GM21515 (cell line): ENCODE results near the gene KLF11.
"Not testable (repeated sequence)": the region's sequence is repeated elsewhere in the genome, so short reads cannot be mapped to it uniquely, and the experiment has no call there.

Experiments used
- ATAC-seq: cut with Tn5 transposase; IDR thresholded peaks from one replicate; pipeline ENCODE4 v1.9.1; 2021; ENCODE audit not compliant: unreplicated experiment

The KLF11 gene

GRCh38 chr2:10080536-10081304, 37.4 kb downstream of the KLF11 start:
- peak; percentile 12 for ATAC-seq

GRCh38 chr2:10083046-10083445, 39.7 kb downstream of the KLF11 start:
- no peak for ATAC-seq

- ATAC-seq, result no peak
Measured at GRCh38 chr2:10083692-10084211, 40.4 kb downstream of the KLF11 start.

GRCh38 chr2:10084223-10084865, 41.0 kb downstream of the KLF11 start:
- ATAC-seq, result no peak

- no peak for ATAC-seq
Measured at GRCh38 chr2:10085043-10085667, 41.8 kb downstream of the KLF11 start.

- no peak for ATAC-seq
Measured at GRCh38 chr2:10085668-10086059, 42.3 kb downstream of the KLF11 start.

- ATAC-seq, result no peak
Measured at GRCh38 chr2:10086950-10087349, 43.6 kb downstream of the KLF11 start.

- no peak for ATAC-seq
Measured at GRCh38 chr2:10087360-10087759, 44.0 kb downstream of the KLF11 start.

GRCh38 chr2:10089565-10090190, 46.3 kb downstream of the KLF11 start:
- ATAC-seq, result peak; percentile 43

GRCh38 chr2:10091182-10091888, 48.0 kb downstream of the KLF11 start:
- no peak for ATAC-seq

- not testable (repeated sequence) for ATAC-seq
Measured at GRCh38 chr2:10091889-10092244, 48.5 kb downstream of the KLF11 start.

GRCh38 chr2:10094271-10094814, 51.0 kb downstream of the KLF11 start:
- no peak for ATAC-seq

GRCh38 chr2:10095175-10095574, 51.8 kb downstream of the KLF11 start:
- no peak for ATAC-seq

- no peak for ATAC-seq
Measured at GRCh38 chr2:10096641-10097040, 53.3 kb downstream of the KLF11 start.

GRCh38 chr2:10097352-10098148, 54.2 kb downstream of the KLF11 start:
- peak; percentile 70 for ATAC-seq

- no peak for ATAC-seq
Measured at GRCh38 chr2:10101491-10101890, 58.1 kb downstream of the KLF11 start.

GRCh38 chr2:10103179-10103578, 59.8 kb downstream of the KLF11 start:
- ATAC-seq, result no peak
